Trophoblast cell (in vitro differentiated cells and primary cell): ENCODE results near the gene VKORC1L1.

Experiments
- DNase-seq, 2 donors: peaks; one replicate each; pipeline ENCODE4 v3.0.0-alpha.2; 2016
- H2AFZ ChIP-seq: 2 replicates; pipeline ENCODE4 v1.6.1; 2013; ENCODE audit warnings: low read length, moderate library complexity, mild to moderate bottlenecking; ENCODE audit not compliant: insufficient read depth, poor library complexity
- H2AK5ac ChIP-seq: 2 replicates; pipeline ENCODE4 v1.6.1; 2013; ENCODE audit warnings: mild to moderate bottlenecking, low read length
- H2BK120ac ChIP-seq: 2 replicates; pipeline ENCODE4 v1.6.1; 2013; ENCODE audit warnings: low read length, mild to moderate bottlenecking, moderate library complexity; ENCODE audit not compliant: insufficient read depth, poor library complexity
- H2BK12ac ChIP-seq: 2 replicates; pipeline ENCODE4 v1.6.1; 2013; ENCODE audit warnings: mild to moderate bottlenecking, low read length, moderate library complexity
- H2BK5ac ChIP-seq: 2 replicates; pipeline ENCODE4 v1.6.1; 2013; ENCODE audit warnings: low read length, low read depth, moderate library complexity, mild to moderate bottlenecking; ENCODE audit not compliant: poor library complexity
- H3K14ac ChIP-seq: 2 replicates; pipeline ENCODE4 v1.6.1; 2013; ENCODE audit warnings: mild to moderate bottlenecking, low read length
- H3K18ac ChIP-seq: 2 replicates; pipeline ENCODE4 v1.6.1; 2013; ENCODE audit warnings: mild to moderate bottlenecking, low read length
- H3K23ac ChIP-seq: 2 replicates; pipeline ENCODE4 v1.6.1; 2013; ENCODE audit warnings: low read length
- H3K27ac ChIP-seq: 2 replicates; pipeline ENCODE4 v1.5.1; 2013; ENCODE audit warnings: low read depth, mild to moderate bottlenecking, inconsistent platforms, low read length, moderate library complexity
- H3K27me3 ChIP-seq: 2 replicates; pipeline ENCODE4 v1.6.1; 2013; ENCODE audit warnings: inconsistent platforms, mild to moderate bottlenecking, low read length, moderate library complexity; ENCODE audit not compliant: insufficient read depth
- H3K36me3 ChIP-seq, 2 experiments: 1 replicate in 1 of 2; 2 replicates in 1 of 2; pipeline ENCODE4 v1.6.1; 2013; ENCODE audit warnings: low read length in 2 of 2, mild to moderate bottlenecking in 2 of 2, moderate library complexity in 1 of 2; ENCODE audit not compliant: insufficient read depth in 2 of 2, control insufficient read depth in 1 of 2
- H3K4ac ChIP-seq: 2 replicates; pipeline ENCODE4 v1.6.1; 2013; ENCODE audit warnings: low read depth, mild to moderate bottlenecking, low read length, moderate library complexity
- H3K4me1 ChIP-seq, 2 experiments: 1 replicate in 1 of 2; 2 replicates in 1 of 2; pipeline ENCODE4 v1.6.1; 2013; ENCODE audit warnings: low read length in 2 of 2, mild to moderate bottlenecking in 2 of 2, moderate library complexity in 1 of 2; ENCODE audit not compliant: insufficient read depth in 2 of 2, control insufficient read depth in 1 of 2
- H3K4me2 ChIP-seq: 2 replicates; pipeline ENCODE4 v1.6.1; 2013; ENCODE audit warnings: inconsistent platforms, mild to moderate bottlenecking, low read length, moderate library complexity
- H3K4me3 ChIP-seq: 2 replicates; pipeline ENCODE4 v1.5.1; 2013; ENCODE audit warnings: mild to moderate bottlenecking, low read depth, low read length, inconsistent platforms
- H3K79me1 ChIP-seq: one replicate; pipeline ENCODE4 v1.6.1; 2013; ENCODE audit warnings: low read length
- H3K79me2 ChIP-seq: 2 replicates; pipeline ENCODE4 v1.6.1; 2013; ENCODE audit warnings: low read length, mild to moderate bottlenecking; ENCODE audit not compliant: control insufficient read depth, insufficient read depth, poor library complexity
- H3K9ac ChIP-seq: 2 replicates; pipeline ENCODE4 v1.6.1; 2013; ENCODE audit warnings: mild to moderate bottlenecking, low read length
- H3K9me3 ChIP-seq: 2 replicates; pipeline ENCODE4 v1.6.1; 2013; ENCODE audit warnings: low read depth, mild to moderate bottlenecking, control low read depth, inconsistent platforms, low read length; ENCODE audit not compliant: insufficient read depth
- H4K12ac ChIP-seq: 2 replicates; pipeline ENCODE4 v1.6.1; 2013; ENCODE audit warnings: low read depth, mild to moderate bottlenecking, low read length, moderate library complexity
- H4K8ac ChIP-seq: 2 replicates; pipeline ENCODE4 v1.6.1; 2013; ENCODE audit warnings: low read depth, mild to moderate bottlenecking, low read length, moderate library complexity
- H4K91ac ChIP-seq: one replicate; pipeline ENCODE4 v1.6.1; 2013; ENCODE audit warnings: low read depth, mild to moderate bottlenecking, low read length, moderate library complexity
- WGBS: extraction: QIAGEN DNeasy Blood & Tissue Kit; methylation state at CpG from one replicate; pipeline ENCODE4 v1.1.7; 2013; ENCODE audit warnings: missing lambda C conversion rate; ENCODE audit not compliant: insufficient read length, insufficient coverage; ENCODE audit errors: extremely low coverage; 5-methylcytosine and 5-hydroxymethylcytosine counted together

VKORC1L1 gene

DNA sequence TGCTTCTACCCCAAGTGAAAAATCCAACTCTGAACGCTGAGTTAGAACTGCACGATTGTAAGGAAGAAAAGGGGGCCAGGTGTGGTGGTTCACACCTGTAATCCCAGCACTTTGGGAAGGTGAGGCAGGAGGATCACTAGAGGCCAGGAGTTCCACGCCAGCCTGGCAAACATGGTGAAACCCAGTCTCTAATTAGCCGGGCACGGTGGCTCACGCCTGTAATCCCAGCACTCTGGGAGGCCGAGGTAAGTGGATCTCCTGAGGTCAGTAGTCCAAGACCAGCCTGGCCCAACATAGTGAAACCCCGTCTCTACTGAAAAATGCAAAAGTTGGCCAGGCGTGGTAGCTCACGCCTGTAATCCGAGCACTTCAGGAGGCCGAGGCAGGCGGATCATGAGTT is 100.1 kb downstream of the VKORC1L1 start:
- H2BK5ac ChIP-seq, result no peak overlapping the region
- no peak overlapping the region for H3K18ac ChIP-seq
- no peak overlapping the region for H2AFZ ChIP-seq
- H3K27me3 ChIP-seq, result no peaks in the 10 kb centered on the region
- no peak overlapping the region for H4K8ac ChIP-seq
- H2BK120ac ChIP-seq, result no peak overlapping the region
- H3K79me1 ChIP-seq, result no peaks in the 10 kb centered on the region
- peaks cover 4% of the 10 kb centered on the region for H3K9me3 ChIP-seq
- no peak overlapping the region for H4K12ac ChIP-seq
- H2BK12ac ChIP-seq, result no peak overlapping the region
- WGBS, result no CpG with 5 or more reads among the region's 13 CpGs
- no peak overlapping the region for H3K4me2 ChIP-seq
- H3K4me3 ChIP-seq, result no peak overlapping the region
- H3K4me1 ChIP-seq, result no peaks in the 10 kb centered on the region
- H3K27ac ChIP-seq, result no peak overlapping the region
- no peaks in the 10 kb centered on the region for H3K79me2 ChIP-seq
- no peak overlapping the region for H3K9ac ChIP-seq
- no peak overlapping the region for H2AK5ac ChIP-seq
- H4K91ac ChIP-seq, result no peak overlapping the region
- H3K23ac ChIP-seq, result no peak overlapping the region
- H3K36me3 ChIP-seq, result peaks cover 56% of the 10 kb centered on the region in 2 experiments
- no peak overlapping the region for H3K4ac ChIP-seq
- H3K14ac ChIP-seq, result no peak overlapping the region
- DNase-seq, result no peak

DNA sequence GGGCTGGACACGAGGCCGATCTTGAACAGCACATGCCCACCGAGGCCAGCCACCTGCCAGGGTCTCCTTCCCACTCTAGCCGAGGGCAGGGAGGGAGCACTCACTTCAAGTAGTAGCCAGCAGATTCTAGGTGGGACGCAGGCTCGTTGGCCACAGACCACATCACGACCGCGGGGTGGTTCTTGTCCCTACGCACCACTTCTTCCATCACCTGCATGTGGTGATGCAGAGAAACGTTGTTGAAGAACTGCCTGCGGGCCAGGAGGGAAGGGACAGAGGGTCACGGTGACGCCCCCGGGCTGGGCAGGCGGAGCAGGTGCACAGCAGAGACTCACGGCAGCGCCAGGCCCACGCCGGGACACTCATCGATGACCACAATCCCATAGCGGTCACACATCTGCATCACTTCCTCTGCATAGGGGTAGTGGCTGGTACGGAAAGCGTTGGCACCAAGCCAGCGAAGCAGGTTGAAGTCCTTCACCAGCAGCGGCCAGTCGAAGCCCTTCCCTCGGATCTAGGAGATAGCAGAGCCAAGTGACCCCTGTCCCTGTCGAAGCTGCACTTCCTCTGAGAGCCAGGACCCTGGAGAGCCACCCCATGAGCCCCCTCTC is 101.4 kb downstream of the VKORC1L1 start:
- no CpG with 5 or more reads among the region's 29 CpGs for WGBS
- no peak overlapping the region for H3K14ac ChIP-seq
- no peak overlapping the region for H3K23ac ChIP-seq
- no peak overlapping the region for H4K12ac ChIP-seq
- H3K4me2 ChIP-seq, result no peak overlapping the region
- H3K36me3 ChIP-seq, result peaks cover 50 to 54% of the 10 kb centered on the region in 2 experiments
- no peak overlapping the region for H2AK5ac ChIP-seq
- H3K18ac ChIP-seq, result no peak overlapping the region
- no peak overlapping the region for H2AFZ ChIP-seq
- no peak overlapping the region for H2BK12ac ChIP-seq
- H3K4me1 ChIP-seq, result no peaks in the 10 kb centered on the region
- no peak overlapping the region for H3K4ac ChIP-seq
- H3K27ac ChIP-seq, result no peak overlapping the region
- no peak overlapping the region for H4K91ac ChIP-seq
- H3K27me3 ChIP-seq, result no peaks in the 10 kb centered on the region
- no peak overlapping the region for H2BK120ac ChIP-seq
- no peaks in the 10 kb centered on the region for H3K79me1 ChIP-seq
- no peaks in the 10 kb centered on the region for H3K79me2 ChIP-seq
- H4K8ac ChIP-seq, result no peak overlapping the region
- H3K4me3 ChIP-seq, result no peak overlapping the region
- DNase-seq, result no peak
- H3K9me3 ChIP-seq, result peaks cover 4% of the 10 kb centered on the region
- no peak overlapping the region for H2BK5ac ChIP-seq
- no peak overlapping the region for H3K9ac ChIP-seq

DNA sequence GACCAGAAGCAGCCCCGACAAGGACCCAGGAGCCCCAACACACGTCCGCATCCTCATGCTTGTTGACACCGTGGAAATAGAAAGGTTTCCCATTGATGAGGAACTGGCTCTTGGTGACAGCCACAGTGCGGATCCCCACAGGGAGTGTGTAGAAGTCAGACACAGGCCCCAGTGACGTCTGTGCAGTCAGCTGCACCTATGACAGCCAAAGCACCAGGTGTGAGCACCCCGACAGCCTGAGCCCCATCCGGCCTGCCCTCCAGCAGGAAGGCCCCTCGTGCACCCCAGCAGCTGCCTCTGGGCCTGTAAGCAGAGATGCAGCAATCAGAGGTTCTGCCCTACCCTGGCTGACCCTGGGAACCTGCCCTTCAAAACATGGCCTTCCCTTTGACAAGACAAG is 102.0 kb downstream of the VKORC1L1 start:
- Histone ChIP-seq H3K9ac (no peak overlapping the region), H3K27ac (no peak overlapping the region), H3K4ac (no peak overlapping the region), H4K12ac (no peak overlapping the region), H3K23ac (no peak overlapping the region), H2BK5ac (no peak overlapping the region), H3K4me3 (no peak overlapping the region), H2AK5ac (no peak overlapping the region), H2BK12ac (no peak overlapping the region), H3K36me3 (peaks cover 55 to 56% of the 10 kb centered on the region in 2 experiments), H4K91ac (no peak overlapping the region), H2BK120ac (no peak overlapping the region), H3K4me2 (no peak overlapping the region), H3K18ac (no peak overlapping the region), H3K79me1 (no peaks in the 10 kb centered on the region), H4K8ac (no peak overlapping the region), H2AFZ (no peak overlapping the region), H3K27me3 (no peaks in the 10 kb centered on the region), H3K4me1 (no peaks in the 10 kb centered on the region), H3K79me2 (no peaks in the 10 kb centered on the region), H3K9me3 (peaks cover 4% of the 10 kb centered on the region), H3K14ac (no peak overlapping the region)
- WGBS, result no CpG with 5 or more reads among the region's 9 CpGs
- DNase-seq, result no peak

DNA sequence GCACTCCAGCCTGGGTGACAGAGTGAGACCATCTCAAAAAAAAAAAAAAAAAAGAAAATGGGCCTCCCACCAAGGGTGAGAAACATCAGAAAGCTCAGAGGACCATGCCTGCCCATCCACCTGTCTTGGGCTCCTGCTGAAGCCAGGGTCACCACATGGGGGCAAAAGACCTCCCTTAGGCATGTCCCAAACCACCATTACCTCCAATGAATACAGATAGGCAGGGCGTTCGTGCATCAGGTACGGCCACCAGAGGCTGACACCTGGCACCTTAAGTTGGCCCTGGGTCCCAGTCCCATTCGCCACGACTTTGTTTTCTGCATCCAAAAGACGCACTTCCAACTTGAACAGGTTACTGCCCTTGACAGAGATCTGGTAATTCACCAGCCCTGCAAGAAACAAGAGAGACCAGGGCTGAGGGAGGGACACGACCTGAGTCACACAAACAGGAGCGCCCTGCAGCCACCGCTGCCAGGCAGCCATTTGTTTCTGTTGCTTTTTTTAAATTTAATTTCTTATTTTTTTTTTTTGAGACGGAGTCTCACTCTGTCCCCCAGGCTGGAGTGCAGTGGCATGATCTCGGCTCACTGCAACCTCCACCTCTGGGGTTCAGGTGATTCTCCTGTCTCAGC is 103.1 kb downstream of the VKORC1L1 start:
- Histone ChIP-seq H4K91ac (no peak overlapping the region), H3K4me3 (no peak overlapping the region), H4K12ac (no peak overlapping the region), H3K9me3 (peaks cover 4% of the 10 kb centered on the region), H2AK5ac (no peak overlapping the region), H3K79me2 (no peaks in the 10 kb centered on the region), H3K36me3 (peaks cover 49 to 53% of the 10 kb centered on the region in 2 experiments), H2BK12ac (no peak overlapping the region), H3K23ac (no peak overlapping the region), H3K18ac (no peak overlapping the region), H2BK120ac (no peak overlapping the region), H3K9ac (no peak overlapping the region), H3K14ac (no peak overlapping the region), H4K8ac (no peak overlapping the region), H3K79me1 (no peaks in the 10 kb centered on the region), H2BK5ac (no peak overlapping the region), H3K27me3 (no peaks in the 10 kb centered on the region), H3K4me2 (no peak overlapping the region), H3K4ac (no peak overlapping the region), H2AFZ (no peak overlapping the region), H3K27ac (no peak overlapping the region), H3K4me1 (peaks cover 4% of the 10 kb centered on the region in 2 experiments)
- DNase-seq, result no peak
- no CpG with 5 or more reads among the region's 11 CpGs for WGBS
